SHP77 treated with DMSO at 0.1 percent for 48 hours (cell line): Measurements from ENCODE around the gene NKIRAS2.
"Not testable (repeated sequence)": the region's sequence is repeated elsewhere in the genome, so short reads cannot be mapped to it uniquely, and the experiment has no call there.

Experiments
- DNase-seq: peaks from one replicate; lab custom pipeline; 2025; lab: John Stamatoyannopoulos, UW

Gene NKIRAS2

DNA sequence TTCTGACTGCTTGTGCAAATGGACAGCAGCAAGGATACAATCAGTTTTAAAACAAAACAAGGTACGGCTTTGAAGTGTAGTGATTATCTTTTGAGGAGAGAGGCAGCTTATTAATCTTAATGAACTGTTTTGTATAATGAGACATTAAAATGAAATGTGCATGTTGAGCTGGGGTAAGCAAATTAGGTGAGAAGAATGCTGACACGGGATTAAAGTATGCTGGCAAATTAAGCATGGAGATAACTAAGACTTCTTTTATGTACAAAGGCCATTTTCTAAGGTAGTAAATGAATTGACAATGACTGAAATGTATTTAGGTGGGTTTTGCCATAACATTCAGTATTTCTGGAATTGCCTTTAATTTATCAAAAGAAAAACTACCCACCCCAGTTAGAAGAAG, 21.4 kb upstream of the NKIRAS2 start:
- DNase-seq = no peak

GRCh38 chr17:42000413-42001133, 19.3 kb upstream of the NKIRAS2 start:
- no peak for DNase-seq

- DNase-seq = no peak
Measured at GRCh38 chr17:42001729-42002128, 18.2 kb upstream of the NKIRAS2 start.

DNA sequence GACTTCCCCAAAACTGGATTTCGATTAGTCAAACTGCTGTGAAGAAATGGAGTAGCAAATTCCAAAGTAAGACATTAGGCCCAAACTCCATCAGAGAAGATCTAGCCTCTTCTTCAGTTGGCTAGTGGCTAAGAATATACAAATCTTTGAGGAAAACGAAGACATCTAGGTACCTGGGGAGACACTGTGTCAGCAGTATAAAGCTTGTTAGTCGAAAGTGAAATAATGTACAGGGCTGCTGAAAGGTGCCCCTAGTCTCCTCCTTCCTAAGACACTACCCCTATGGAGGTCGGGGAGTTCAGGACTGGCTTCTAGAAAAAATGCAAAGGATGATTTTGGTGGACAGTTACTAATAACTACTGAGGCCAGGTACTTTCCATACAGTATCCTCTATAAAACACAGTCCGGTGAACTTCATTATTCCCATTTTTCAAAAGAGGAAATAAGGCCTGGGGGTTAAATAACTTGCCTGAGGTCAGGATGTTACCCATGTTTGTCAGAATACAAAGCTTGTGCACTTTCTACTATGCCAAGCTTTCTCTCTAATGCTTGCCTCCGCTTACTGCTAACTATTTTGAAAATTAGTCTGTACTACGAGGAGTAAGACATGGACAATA, 17.6 kb upstream of the NKIRAS2 start:
- DNase-seq = no peak

GRCh38 chr17:42002792-42003301, 17.0 kb upstream of the NKIRAS2 start:
- DNase-seq = no peak

- DNase-seq = no peak
Measured at GRCh38 chr17:42005166-42005565, 14.7 kb upstream of the NKIRAS2 start.

- no peak for DNase-seq
Measured at GRCh38 chr17:42009170-42009569, 10.7 kb upstream of the NKIRAS2 start.

DNA sequence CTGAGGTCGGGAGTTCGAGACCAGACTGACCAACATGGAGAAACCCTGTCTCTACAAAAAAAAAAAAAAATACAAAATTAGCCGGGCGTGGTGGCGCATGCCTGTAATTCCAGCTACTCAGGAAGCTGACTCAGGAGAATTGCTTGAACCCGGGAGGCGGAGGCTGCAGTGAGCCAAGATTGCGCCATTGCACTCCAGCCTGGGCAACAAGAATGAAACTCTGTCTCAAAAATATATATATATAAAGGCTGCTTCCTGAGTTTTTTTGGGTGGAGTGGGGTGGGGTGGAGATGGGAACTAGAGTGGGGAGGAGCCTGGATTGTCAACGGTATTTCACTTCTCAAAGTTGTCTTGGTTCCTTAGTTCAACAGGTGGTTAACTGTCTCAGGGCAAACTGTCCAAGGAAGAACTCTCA, 9.6 kb upstream of the NKIRAS2 start:
- DNase-seq = not testable (repeated sequence)

DNA sequence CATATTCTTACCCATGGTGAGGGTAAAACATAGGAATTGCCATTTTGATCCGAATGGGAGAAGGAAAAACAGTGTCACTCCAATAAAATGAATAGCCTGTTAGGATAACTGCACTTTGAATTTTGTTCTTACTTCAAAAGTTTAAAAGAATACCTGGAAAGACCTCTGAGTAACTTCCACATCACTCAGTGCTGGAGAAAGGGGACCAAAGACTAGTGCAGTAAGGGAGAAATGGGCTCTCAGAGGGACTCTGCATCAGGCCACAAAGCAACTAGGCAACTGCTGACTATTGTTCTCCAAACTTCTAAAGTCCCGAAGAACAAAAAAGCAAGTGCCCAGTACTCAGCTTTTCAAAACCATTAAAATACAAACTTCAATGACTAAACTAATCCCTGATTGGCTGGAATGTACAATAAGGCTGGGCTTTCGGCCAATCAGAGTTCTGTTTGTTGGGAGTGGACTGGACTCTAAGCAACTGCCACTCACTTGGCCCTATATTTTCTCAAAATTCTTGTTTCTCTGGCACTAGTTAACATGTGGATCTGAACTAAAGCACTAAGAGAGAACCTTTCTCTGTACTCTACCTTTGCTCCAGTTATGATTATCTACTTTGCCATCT, 8.9 kb upstream of the NKIRAS2 start:
- no peak for DNase-seq

GRCh38 chr17:42012363-42012762, 7.5 kb upstream of the NKIRAS2 start:
- not testable (repeated sequence) for DNase-seq

GRCh38 chr17:42013740-42014139, 6.2 kb upstream of the NKIRAS2 start:
- not testable (repeated sequence) for DNase-seq

GRCh38 chr17:42016411-42016831, 3.5 kb upstream of the NKIRAS2 start:
- no peak for DNase-seq

- DNase-seq = peak; percentile 74
Measured at GRCh38 chr17:42016941-42017865, 2.7 kb upstream of the NKIRAS2 start, which contains the start of gene DNAJC7. DNAJC7 (minus strand) TSS chr17:42017439; CDS start chr17:42017416, 23 bp downstream.

GRCh38 chr17:42017866-42018200, 2.1 kb upstream of the NKIRAS2 start:
- DNase-seq = no peak

- DNase-seq = peak; percentile 6
Measured at GRCh38 chr17:42018339-42018738, 1.6 kb upstream of the NKIRAS2 start.

GRCh38 chr17:42018988-42019387, 902 bp upstream of the NKIRAS2 start:
- DNase-seq = no peak

GRCh38 chr17:42020845-42021244, 955 bp downstream of the NKIRAS2 start:
- DNase-seq = not testable (repeated sequence)

DNA sequence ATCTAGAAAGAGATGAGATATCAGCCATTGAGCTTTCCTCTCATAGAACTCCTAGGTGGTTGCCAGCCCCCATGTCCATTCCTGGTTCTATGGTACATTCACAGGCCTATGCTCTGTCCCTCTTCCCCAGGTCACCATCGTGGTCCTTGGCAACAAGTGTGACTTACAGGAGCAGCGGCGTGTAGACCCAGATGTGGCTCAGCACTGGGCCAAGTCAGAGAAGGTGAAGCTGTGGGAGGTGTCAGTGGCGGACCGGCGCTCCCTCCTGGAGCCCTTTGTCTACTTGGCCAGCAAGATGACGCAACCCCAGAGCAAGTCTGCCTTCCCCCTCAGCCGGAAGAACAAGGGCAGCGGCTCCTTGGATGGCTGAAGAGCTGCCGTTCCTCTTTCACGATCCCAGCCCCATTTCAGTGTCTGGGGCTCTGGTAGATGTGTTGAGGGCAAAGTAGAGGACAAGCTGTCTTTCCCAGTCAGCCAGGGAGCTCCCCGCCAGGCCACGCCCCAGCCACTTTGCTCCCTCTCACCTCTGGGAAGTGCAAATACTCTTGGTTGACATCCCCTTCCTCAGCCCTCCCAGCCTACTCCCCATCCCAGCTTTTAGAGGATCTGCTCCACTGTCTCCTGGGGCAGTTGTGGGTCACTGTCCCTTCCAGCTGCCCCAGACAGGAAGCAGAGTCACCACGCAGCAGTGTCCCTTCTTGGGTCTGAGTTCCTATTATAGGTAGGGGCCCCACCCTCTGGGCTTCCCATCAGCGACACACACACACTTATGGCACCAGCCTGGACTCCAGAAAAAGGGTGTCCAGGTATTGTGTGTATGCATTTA, 3.8 kb downstream of the NKIRAS2 start:
- DNase-seq = no peak

DNA sequence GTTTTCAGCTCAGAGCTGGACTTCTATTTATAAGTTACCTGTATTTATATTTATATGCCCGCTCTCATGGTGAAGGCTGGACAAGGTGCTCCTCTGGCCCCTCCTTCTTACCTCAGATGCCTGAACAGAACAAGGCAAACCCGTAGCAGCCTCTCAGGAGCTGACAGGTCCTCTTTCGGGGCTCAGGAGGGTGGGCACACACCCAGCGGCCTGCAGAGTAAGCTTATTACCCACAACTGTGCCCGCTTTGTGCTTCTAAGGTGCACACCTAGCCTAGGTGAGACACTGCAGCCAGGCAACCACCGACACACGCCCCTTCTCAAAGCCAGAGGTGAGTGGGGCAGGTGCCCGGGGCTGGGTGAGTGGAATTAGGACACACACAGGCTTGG, 5.3 kb downstream of the NKIRAS2 start:
- DNase-seq = no peak

GRCh38 chr17:42025936-42026335, 6.0 kb downstream of the NKIRAS2 start:
- no peak for DNase-seq
